ENCODE results near the gene SLC46A2. TPM values are rescaled to one million over a fixed set of nuclear protein-coding genes. Genes with fewer than 3 reads are reported as not detected.
A peak's percentile ranks its signal among the peaks of the same experiment; 100 is the strongest.

SLC46A2 gene
- total RNA-seq, 2 donors from 2014 or later = 0.80 TPM; not detected in 1

GRCh38 chr9:112921549-112921948, 30.9 kb upstream of the SLC46A2 start:
- intact Hi-C loops (cut with DNase I) = no loop called here

DNA sequence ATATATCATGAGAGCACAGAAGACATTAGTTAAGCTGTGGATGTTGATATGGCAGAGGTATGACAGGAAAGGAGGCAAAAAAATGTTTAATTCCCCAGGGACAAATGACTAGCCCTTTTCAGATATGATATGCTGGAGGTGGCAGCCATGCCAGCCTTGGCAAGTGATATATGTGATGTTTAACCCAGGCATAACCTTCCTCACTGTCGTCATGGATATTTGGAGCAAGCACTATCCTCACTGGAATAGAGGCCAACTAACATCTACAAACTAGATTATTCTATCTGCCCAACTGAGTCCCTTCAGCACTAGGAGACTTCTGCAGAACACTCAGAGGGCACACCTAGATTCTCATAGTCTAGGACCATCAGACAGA, 27.3 kb upstream of the SLC46A2 start:
- WGBS = 37% methylated on average over 1 of the region's 1 CpG
- H3K36me3 ChIP-seq = no peaks in the 10 kb centered on the region
- intact Hi-C loops (cut with DNase I) = no loop called here
- no peaks in the 10 kb centered on the region for H3K4me1 ChIP-seq (replicated peaks)
- no peak for DNase-seq (ENCODE audit: low spot score)
- H3K27me3 ChIP-seq (replicated peaks; ENCODE audit: insufficient read depth) = no peaks in the 10 kb centered on the region
- no peaks in the 10 kb centered on the region for H3K9me3 ChIP-seq
- H3K4me3 ChIP-seq = no peak overlapping the region
- TF ChIP-seq POLR2AphosphoS5 (IDR thresholded peaks at IDR 0.05) (no peak), POLR2A (IDR thresholded peaks at IDR 0.05) (no peak)
- TF ChIP-seq, protein P1, sequence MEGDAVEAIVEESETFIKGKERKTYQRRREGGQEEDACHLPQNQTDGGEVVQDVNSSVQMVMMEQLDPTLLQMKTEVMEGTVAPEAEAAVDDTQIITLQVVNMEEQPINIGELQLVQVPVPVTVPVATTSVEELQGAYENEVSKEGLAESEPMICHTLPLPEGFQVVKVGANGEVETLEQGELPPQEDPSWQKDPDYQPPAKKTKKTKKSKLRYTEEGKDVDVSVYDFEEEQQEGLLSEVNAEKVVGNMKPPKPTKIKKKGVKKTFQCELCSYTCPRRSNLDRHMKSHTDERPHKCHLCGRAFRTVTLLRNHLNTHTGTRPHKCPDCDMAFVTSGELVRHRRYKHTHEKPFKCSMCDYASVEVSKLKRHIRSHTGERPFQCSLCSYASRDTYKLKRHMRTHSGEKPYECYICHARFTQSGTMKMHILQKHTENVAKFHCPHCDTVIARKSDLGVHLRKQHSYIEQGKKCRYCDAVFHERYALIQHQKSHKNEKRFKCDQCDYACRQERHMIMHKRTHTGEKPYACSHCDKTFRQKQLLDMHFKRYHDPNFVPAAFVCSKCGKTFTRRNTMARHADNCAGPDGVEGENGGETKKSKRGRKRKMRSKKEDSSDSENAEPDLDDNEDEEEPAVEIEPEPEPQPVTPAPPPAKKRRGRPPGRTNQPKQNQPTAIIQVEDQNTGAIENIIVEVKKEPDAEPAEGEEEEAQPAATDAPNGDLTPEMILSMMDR (IDR thresholded peaks at IDR 0.05) = no peak
- no peak overlapping the region for H3K27ac ChIP-seq

More at GRCh38 chr9:112921549-112921948, 30.9 kb upstream of the SLC46A2 start:
- TF ChIP-seq POLR2A (IDR thresholded peaks at IDR 0.05) = no peak
- no peak for TF ChIP-seq POLR2AphosphoS5 (IDR thresholded peaks at IDR 0.05)
- TF ChIP-seq, protein P1 (IDR thresholded peaks at IDR 0.05) = peak in 2 of 4 experiments; percentile 25 to 33
- H3K27me3 ChIP-seq (replicated peaks; ENCODE audit: insufficient read depth) = no peaks in the 10 kb centered on the region
- DNase-seq (ENCODE audit: low spot score) = no peak
- 17% methylated on average over 3 of the region's 3 CpGs for WGBS
- H3K27ac ChIP-seq = no peak overlapping the region
- H3K9me3 ChIP-seq = no peaks in the 10 kb centered on the region
- no peaks in the 10 kb centered on the region for H3K36me3 ChIP-seq
- H3K4me3 ChIP-seq = no peak overlapping the region
- H3K4me1 ChIP-seq (replicated peaks) = no peaks in the 10 kb centered on the region

DNA sequence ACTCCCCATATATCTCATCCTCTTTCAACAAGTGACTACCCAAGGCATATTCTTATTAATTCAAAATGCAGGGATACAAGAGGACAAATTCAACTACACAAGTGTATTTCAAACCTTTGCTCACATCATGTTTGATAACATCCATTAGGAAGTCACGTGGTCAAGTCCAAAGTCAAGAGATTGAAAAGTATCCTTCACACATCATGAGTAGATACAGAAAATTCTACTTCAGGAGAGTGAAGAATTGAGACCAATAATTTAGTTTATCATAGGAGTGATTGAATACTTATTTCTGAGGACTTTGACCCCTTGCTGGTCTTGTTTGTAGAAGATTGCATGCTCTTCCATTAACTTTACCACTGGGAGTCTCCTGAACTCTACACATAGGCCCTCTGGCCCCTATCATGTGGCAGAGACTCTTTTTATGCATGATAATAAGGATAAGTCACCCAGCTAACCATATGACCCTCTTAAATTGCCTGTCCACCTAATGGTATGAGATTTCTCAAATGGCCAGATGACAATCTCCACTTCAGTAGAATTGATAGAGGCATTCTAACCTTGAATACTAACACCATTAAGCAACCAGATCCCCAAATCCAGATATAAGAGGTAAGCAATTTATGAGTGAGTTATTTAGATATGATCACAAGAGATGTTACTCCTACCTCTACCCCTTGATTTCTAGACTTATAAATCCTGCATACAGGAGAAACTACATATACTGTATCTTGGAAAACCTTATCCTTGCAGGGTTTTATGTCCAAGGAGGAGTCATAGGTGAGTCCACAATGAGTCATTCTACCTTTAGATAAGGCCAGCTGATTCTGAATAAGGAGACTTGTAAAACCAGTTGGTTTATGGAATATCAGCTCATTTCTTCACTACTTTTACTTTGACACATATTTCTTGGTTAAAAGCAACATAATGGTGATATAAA, 26.6 kb upstream of the SLC46A2 start:
- intact Hi-C loops (cut with DNase I) = no loop called here
- Histone ChIP-seq H3K4me3 (no peak overlapping the region), H3K27ac (no peak overlapping the region), H3K27me3 (replicated peaks; ENCODE audit: insufficient read depth) (no peaks in the 10 kb centered on the region), H3K4me1 (replicated peaks) (no peaks in the 10 kb centered on the region), H3K9me3 (no peaks in the 10 kb centered on the region), H3K36me3 (no peaks in the 10 kb centered on the region)
- TF ChIP-seq POLR2AphosphoS5 (IDR thresholded peaks at IDR 0.05) (no peak), POLR2A (IDR thresholded peaks at IDR 0.05) (no peak)
- TF ChIP-seq, protein P1 (IDR thresholded peaks at IDR 0.05) = no peak
- DNase-seq (ENCODE audit: low spot score) = no peak
- 71% methylated on average over 1 of the region's 1 CpG for WGBS

GRCh38 chr9:112914524-112914923, 23.8 kb upstream of the SLC46A2 start:
- TF ChIP-seq, protein P1 (IDR thresholded peaks at IDR 0.05) = no peak
- TF ChIP-seq POLR2A (IDR thresholded peaks at IDR 0.05) (no peak), POLR2AphosphoS5 (IDR thresholded peaks at IDR 0.05) (no peak)
- Histone ChIP-seq H3K4me3 (no peak overlapping the region), H3K27me3 (replicated peaks; ENCODE audit: insufficient read depth) (no peaks in the 10 kb centered on the region), H3K27ac (no peak overlapping the region), H3K4me1 (replicated peaks) (no peaks in the 10 kb centered on the region), H3K9me3 (no peaks in the 10 kb centered on the region), H3K36me3 (no peaks in the 10 kb centered on the region)
- no peak for DNase-seq (ENCODE audit: low spot score)
- intact Hi-C loops (cut with DNase I) = no loop called here
- WGBS = 28% methylated on average over 2 of the region's 2 CpGs

GRCh38 chr9:112913326-112913725, 22.6 kb upstream of the SLC46A2 start:
- H3K36me3 ChIP-seq = no peaks in the 10 kb centered on the region
- H3K27ac ChIP-seq = no peak overlapping the region
- 86% methylated on average over 4 of the region's 4 CpGs for WGBS
- intact Hi-C loops (cut with DNase I) = no loop called here
- TF ChIP-seq POLR2A (IDR thresholded peaks at IDR 0.05) (no peak), POLR2AphosphoS5 (IDR thresholded peaks at IDR 0.05) (no peak)
- TF ChIP-seq, protein P1 (IDR thresholded peaks at IDR 0.05) = no peak
- no peaks in the 10 kb centered on the region for H3K4me1 ChIP-seq (replicated peaks)
- no peaks in the 10 kb centered on the region for H3K27me3 ChIP-seq (replicated peaks; ENCODE audit: insufficient read depth)
- H3K9me3 ChIP-seq = no peaks in the 10 kb centered on the region
- H3K4me3 ChIP-seq = no peak overlapping the region
- no peak for DNase-seq (ENCODE audit: low spot score)
